HAP-1 (cell line): ENCODE data around the gene USP6.
"Not testable (repeated sequence)": the region's sequence is repeated elsewhere in the genome, so short reads cannot be mapped to it uniquely, and the experiment has no call there.

ENCODE experiments used
- DNase-seq, 2 experiments: peaks; one replicate each; pipeline ENCODE4 v3.0.0-alpha.2; 2016 to 2020; ENCODE audit warnings: low spot score in 2 of 2
- H3K27me3 ChIP-seq: fragments of 250-450 bp; sonication (Bioruptor Pico); 2 replicates; pipeline ENCODE4 v1.5.1; 2020; ENCODE audit warnings: low read depth, mild to moderate bottlenecking, moderate library complexity
- H3K36me3 ChIP-seq: fragments of 250-450 bp; sonication (Bioruptor Pico); replicated peaks from 2 replicates; pipeline ENCODE4 v1.5.1; 2020; ENCODE audit warnings: mild to moderate bottlenecking
- H3K4me1 ChIP-seq: fragments of 250-450 bp; sonication (Bioruptor Pico); 2 replicates; pipeline ENCODE4 v1.5.1; 2020; ENCODE audit warnings: mild to moderate bottlenecking
- H3K4me3 ChIP-seq: fragments of 250-450 bp; sonication (Bioruptor Pico); 2 replicates; pipeline ENCODE4 v1.5.1; 2020; ENCODE audit warnings: mild to moderate bottlenecking, moderate library complexity
- H3K9me3 ChIP-seq: fragments of 250-450 bp; sonication (Bioruptor Pico); 2 replicates; pipeline ENCODE4 v1.5.1; 2020; ENCODE audit warnings: mild to moderate bottlenecking, moderate library complexity
- in situ Hi-C: fragments of 300-500 bp; cut with MboI; formaldehyde crosslinking; loops from 3 replicates; pipeline ENCODE4 v1.14.3; 2020; ENCODE audit warnings: low sequenced_read_pairs, inconsistent platforms, mixed read lengths

The USP6 gene

DNA sequence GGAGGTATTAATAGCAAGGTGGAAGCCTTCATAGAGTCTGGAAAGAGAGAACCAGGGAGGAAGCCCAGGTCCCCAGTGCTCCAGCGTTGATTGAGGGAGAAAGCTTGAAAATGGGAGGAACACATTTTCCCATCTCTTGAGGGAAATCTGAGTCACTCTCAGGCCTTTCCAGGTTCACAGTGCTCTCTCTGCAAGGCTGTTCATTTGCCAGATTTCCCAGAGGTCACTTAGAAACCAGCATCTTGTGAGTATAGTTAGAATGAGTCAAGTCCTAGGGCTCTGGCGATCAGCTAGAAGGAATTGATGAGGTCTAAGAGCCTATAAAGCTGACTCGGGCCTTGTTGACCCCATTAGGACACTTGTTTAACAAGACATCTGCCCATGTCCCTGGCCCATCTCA is 93.6 kb downstream of the USP6 start:
- no peak for DNase-seq
- no peaks in the 10 kb centered on the region for H3K9me3 ChIP-seq
- no peak overlapping the region for H3K4me3 ChIP-seq
- H3K4me1 ChIP-seq: no peaks in the 10 kb centered on the region
- no peaks in the 10 kb centered on the region for H3K27me3 ChIP-seq
- no peaks in the 10 kb centered on the region for H3K36me3 ChIP-seq
- in situ Hi-C loops: no loop called here

DNA sequence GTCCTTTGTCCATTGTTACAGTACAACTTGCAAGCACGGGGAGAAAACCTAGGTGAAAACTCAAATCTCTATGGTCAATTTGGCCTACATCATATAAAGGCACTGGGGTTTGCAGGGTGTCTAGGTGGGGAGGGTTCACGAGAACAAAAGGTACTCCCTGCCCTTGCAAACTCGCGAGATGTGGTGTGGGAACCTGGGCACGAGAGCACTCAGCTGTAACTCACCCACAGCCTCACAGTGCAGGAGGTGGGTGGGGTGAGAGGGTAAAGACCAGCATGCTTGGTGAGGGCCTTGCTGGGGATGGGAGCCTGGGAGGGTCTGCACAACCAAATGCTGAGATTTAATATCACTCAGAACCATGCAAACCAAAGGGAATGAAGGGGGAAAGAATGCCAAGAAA is 94.3 kb downstream of the USP6 start:
- in situ Hi-C loops: no loop called here
- Histone ChIP-seq H3K27me3 (no peaks in the 10 kb centered on the region), H3K4me1 (no peaks in the 10 kb centered on the region), H3K9me3 (no peaks in the 10 kb centered on the region), H3K36me3 (no peaks in the 10 kb centered on the region), H3K4me3 (no peak overlapping the region)
- DNase-seq: no peak

DNA sequence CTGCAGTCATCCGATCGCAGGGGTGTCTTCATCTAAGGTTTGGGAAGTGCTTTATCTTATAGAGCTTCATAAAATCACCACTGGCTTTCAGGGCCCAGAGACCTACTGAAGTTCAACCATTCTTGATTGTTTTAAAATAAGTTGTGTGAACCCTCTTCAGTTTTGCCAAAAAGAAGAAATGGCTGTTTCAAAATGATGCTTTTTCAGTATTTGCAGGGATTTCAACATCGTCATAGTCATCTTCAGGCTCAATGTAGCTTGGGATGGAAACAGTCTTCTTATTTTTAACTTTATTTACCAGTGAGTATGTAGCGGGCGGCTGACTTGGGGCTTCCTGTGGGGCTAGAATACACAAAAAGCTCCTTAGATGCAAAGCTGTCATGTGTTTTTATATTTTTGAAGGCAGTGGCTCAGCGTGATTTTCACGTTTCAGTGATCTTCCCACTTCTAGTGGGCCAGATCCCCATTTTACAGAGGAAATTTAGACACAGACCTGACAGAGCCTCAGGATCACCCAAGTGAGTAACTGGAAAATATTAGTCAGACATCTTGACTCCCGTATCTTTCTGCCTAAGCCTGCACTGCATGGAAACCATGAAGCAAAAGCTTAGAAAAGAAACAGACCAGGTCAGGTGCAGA is 94.9 kb downstream of the USP6 start:
- Histone ChIP-seq H3K4me1 (no peaks in the 10 kb centered on the region), H3K9me3 (no peaks in the 10 kb centered on the region), H3K4me3 (no peak overlapping the region), H3K27me3 (no peaks in the 10 kb centered on the region), H3K36me3 (no peaks in the 10 kb centered on the region)
- no peak for DNase-seq
- in situ Hi-C loops: no loop called here

DNA sequence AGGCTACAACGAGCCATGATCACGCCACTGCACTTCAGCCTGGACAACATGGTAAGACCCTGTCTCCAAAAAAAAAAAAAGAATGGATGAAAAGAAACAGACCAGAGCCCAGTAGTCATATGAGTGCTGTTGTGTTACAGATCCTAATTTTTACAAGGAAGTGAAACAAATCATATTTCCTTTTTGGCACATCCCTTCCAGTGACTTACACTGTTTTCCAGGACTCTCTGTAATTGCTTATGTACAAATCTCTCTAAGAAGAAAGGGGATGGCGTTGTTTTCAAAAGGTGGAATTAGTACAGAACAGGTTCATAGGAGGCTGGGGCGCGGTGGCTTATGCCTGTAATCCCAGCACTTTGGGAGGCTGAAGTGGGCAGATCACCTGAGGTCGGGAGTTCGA is 95.6 kb downstream of the USP6 start:
- H3K27me3 ChIP-seq: no peaks in the 10 kb centered on the region
- no peaks in the 10 kb centered on the region for H3K4me1 ChIP-seq
- no peak overlapping the region for H3K4me3 ChIP-seq
- no peaks in the 10 kb centered on the region for H3K9me3 ChIP-seq
- in situ Hi-C loops: no loop called here
- no peaks in the 10 kb centered on the region for H3K36me3 ChIP-seq
- DNase-seq: no peak

DNA sequence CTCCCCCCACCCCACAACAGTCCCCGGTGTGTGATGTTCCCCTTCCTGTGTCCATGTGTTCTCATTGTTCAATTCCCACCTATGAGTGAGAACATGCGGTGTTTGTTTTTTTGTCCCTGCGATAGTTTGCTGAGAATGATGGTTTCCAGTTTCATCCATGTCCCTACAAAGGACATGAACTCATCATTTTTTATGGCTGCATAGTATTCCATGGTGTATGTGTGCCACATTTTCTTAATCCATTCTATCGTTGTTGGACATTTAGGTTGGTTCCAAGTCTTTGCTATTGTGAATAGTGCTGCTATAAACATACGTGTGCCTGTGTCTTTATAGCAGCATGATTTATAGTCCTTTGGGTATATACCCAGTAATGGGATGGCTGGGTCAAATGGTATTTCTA is 101.7 kb downstream of the USP6 start:
- H3K36me3 ChIP-seq, H3K9me3 ChIP-seq, in situ Hi-C loops, DNase-seq, H3K4me3 ChIP-seq, H3K27me3 ChIP-seq: not testable (repeated sequence)
- H3K4me1 ChIP-seq: peaks cover 11% of the 10 kb centered on the region

DNA sequence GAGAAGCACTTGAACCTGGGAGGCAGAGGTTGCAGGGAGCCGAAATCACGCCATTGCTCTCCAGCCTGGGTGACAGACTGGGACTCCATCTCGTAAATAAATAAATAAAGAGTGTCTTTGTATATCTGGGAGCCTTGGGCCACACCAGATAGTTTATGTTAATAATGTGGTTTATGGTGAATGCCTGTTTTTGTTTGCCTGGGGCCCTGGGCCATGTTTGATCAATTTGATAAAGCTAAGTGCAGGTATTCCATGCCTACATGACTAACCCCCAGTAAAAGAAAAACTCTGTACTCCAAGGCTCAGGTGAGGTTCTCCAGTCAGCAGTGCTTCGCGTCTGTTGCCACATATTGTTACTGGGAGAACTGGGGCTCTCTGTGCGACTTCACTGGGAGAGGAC is 103.7 kb downstream of the USP6 start:
- Histone ChIP-seq H3K36me3 (no peaks in the 10 kb centered on the region), H3K27me3 (no peaks in the 10 kb centered on the region), H3K4me3 (no peak overlapping the region), H3K9me3 (no peaks in the 10 kb centered on the region), H3K4me1 (peaks cover 11% of the 10 kb centered on the region)
- in situ Hi-C loops: no loop called here
- DNase-seq: peak in 1 of 2 experiments; percentile 7

DNA sequence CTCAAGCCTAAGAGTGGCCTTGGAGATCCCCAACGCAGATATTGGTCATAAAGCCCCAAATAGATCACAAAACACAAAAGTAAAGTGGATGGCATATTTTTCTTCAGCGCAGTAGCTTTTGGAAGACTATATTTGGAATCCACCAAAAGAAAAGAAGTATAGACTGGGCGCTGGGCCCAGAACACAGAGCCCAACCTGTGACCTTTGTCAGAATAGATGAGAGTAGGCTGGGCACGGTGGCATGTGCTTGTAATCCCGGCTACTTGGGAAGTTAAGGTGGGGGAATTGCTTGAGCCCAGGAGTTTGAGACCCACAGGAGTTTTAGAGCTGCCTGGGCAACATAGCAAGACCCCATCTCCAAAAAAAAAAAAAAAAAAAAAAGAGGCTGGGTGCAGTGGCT is 104.2 kb downstream of the USP6 start:
- peaks cover 11% of the 10 kb centered on the region for H3K4me1 ChIP-seq
- no peaks in the 10 kb centered on the region for H3K36me3 ChIP-seq
- H3K27me3 ChIP-seq: no peaks in the 10 kb centered on the region
- H3K9me3 ChIP-seq: no peaks in the 10 kb centered on the region
- in situ Hi-C loops: no loop called here
- no peak overlapping the region for H3K4me3 ChIP-seq
- no peak for DNase-seq

DNA sequence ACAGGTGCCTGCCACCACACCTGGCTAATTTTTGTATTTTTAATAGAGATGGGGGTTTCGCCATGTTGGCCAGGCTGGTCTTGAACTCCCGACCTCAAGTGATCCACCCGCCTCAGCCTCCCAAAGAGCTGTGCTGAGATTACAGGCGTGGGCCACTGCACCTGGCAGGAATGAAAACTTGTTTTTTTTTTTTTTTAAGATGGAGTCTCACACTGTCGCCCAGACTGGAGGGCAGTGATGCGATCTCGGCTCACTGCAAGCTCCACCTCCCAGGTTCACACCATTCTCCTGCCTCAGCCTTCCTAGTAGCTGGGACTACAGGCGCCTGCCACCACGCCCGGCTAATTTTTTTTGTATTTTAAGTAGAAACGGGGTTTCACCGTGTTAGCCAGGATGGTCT is 106.1 kb downstream of the USP6 start:
- H3K27me3 ChIP-seq, DNase-seq, in situ Hi-C loops, H3K4me3 ChIP-seq, H3K9me3 ChIP-seq, H3K36me3 ChIP-seq: not testable (repeated sequence)
- peaks cover 11% of the 10 kb centered on the region for H3K4me1 ChIP-seq
